ENCODE results near the gene VPS51. TPM values are rescaled to one million over a fixed set of nuclear protein-coding genes. Genes with fewer than 3 reads are reported as not detected.
A peak's percentile ranks its signal among the peaks of the same experiment; 100 is the strongest.
"Not testable (repeated sequence)": the region's sequence is repeated elsewhere in the genome, so short reads cannot be mapped to it uniquely, and the experiment has no call there.

Gene VPS51
- total RNA-seq, 2 experiments from 2014 or later, result 88.0 to 108 TPM

GRCh38 chr11:65147352-65148075, 51.5 kb downstream of the VPS51 start:
- no peaks in the 10 kb centered on the region for H3K9me3 Mint-ChIP-seq
- no peak overlapping the region for H3K27ac Mint-ChIP-seq
- DNase-seq, result no peak
- no peaks in the 10 kb centered on the region for H3K36me3 Mint-ChIP-seq
- H3K4me3 Mint-ChIP-seq, result no peak overlapping the region
- no peaks in the 10 kb centered on the region for H3K27me3 Mint-ChIP-seq
- peaks cover 5% of the 10 kb centered on the region for H3K4me1 Mint-ChIP-seq

GRCh38 chr11:65148657-65149056, 52.6 kb downstream of the VPS51 start:
- Mint-ChIP-seq H3K4me3 (no peak overlapping the region), H3K36me3 (no peaks in the 10 kb centered on the region), H3K27me3 (peaks cover 5% of the 10 kb centered on the region), H3K9me3 (no peaks in the 10 kb centered on the region), H3K27ac (no peak overlapping the region), H3K4me1 (peaks cover 5% of the 10 kb centered on the region)
- DNase-seq, result no peak

GRCh38 chr11:65150131-65150508, 54.1 kb downstream of the VPS51 start:
- not testable (repeated sequence) for H3K36me3 Mint-ChIP-seq, DNase-seq, H3K27ac Mint-ChIP-seq, H3K4me1 Mint-ChIP-seq, H3K4me3 Mint-ChIP-seq, H3K9me3 Mint-ChIP-seq, H3K27me3 Mint-ChIP-seq

GRCh38 chr11:65150509-65151299, 54.7 kb downstream of the VPS51 start:
- DNase-seq, result peak; percentile 32
- H3K27me3 Mint-ChIP-seq, result peaks cover 7% of the 10 kb centered on the region
- no peak overlapping the region for H3K27ac Mint-ChIP-seq

GRCh38 chr11:65151331-65151899, 55.4 kb downstream of the VPS51 start:
- DNase-seq, result no peak
- no peak overlapping the region for H3K4me3 Mint-ChIP-seq
- no peaks in the 10 kb centered on the region for H3K9me3 Mint-ChIP-seq
- no peaks in the 10 kb centered on the region for H3K36me3 Mint-ChIP-seq
- H3K27me3 Mint-ChIP-seq, result peaks cover 7% of the 10 kb centered on the region
- H3K27ac Mint-ChIP-seq, result peak overlapping the region; percentile 58
- peaks cover 5% of the 10 kb centered on the region for H3K4me1 Mint-ChIP-seq

More at GRCh38 chr11:65150509-65151299, 54.7 kb downstream of the VPS51 start:
- Mint-ChIP-seq H3K4me3 (no peak overlapping the region), H3K9me3 (no peaks in the 10 kb centered on the region), H3K36me3 (no peaks in the 10 kb centered on the region), H3K4me1 (peaks cover 5% of the 10 kb centered on the region)

- DNase-seq, result no peak
- Mint-ChIP-seq H3K4me1 (peaks cover 5% of the 10 kb centered on the region), H3K36me3 (no peaks in the 10 kb centered on the region), H3K27ac (peak overlapping the region; percentile 23), H3K4me3 (no peak overlapping the region), H3K9me3 (no peaks in the 10 kb centered on the region), H3K27me3 (peaks cover 7% of the 10 kb centered on the region)
Measured at GRCh38 chr11:65152122-65152521, 56.1 kb downstream of the VPS51 start.

- Mint-ChIP-seq H3K4me3 (no peak overlapping the region), H3K27me3 (peaks cover 7% of the 10 kb centered on the region), H3K4me1 (no peaks in the 10 kb centered on the region), H3K36me3 (no peaks in the 10 kb centered on the region), H3K9me3 (no peaks in the 10 kb centered on the region), H3K27ac (no peak overlapping the region)
- DNase-seq, result no peak
Measured at GRCh38 chr11:65156256-65156655, 60.2 kb downstream of the VPS51 start.

- Mint-ChIP-seq H3K4me1 (no peaks in the 10 kb centered on the region), H3K27ac (no peak overlapping the region), H3K27me3 (peaks cover 7% of the 10 kb centered on the region), H3K9me3 (no peaks in the 10 kb centered on the region), H3K36me3 (no peaks in the 10 kb centered on the region), H3K4me3 (no peak overlapping the region)
- no peak for DNase-seq
Measured at GRCh38 chr11:65156926-65157325, 60.9 kb downstream of the VPS51 start.

GRCh38 chr11:65157336-65157735, 61.3 kb downstream of the VPS51 start:
- no peak overlapping the region for H3K4me3 Mint-ChIP-seq
- H3K36me3 Mint-ChIP-seq, result no peaks in the 10 kb centered on the region
- H3K9me3 Mint-ChIP-seq, result no peaks in the 10 kb centered on the region
- H3K27ac Mint-ChIP-seq, result no peak overlapping the region
- peaks cover 7% of the 10 kb centered on the region for H3K27me3 Mint-ChIP-seq
- DNase-seq, result no peak
- no peaks in the 10 kb centered on the region for H3K4me1 Mint-ChIP-seq

- H3K4me1 Mint-ChIP-seq, result no peaks in the 10 kb centered on the region
- no peak overlapping the region for H3K4me3 Mint-ChIP-seq
- no peaks in the 10 kb centered on the region for H3K9me3 Mint-ChIP-seq
- no peak overlapping the region for H3K27ac Mint-ChIP-seq
- H3K36me3 Mint-ChIP-seq, result no peaks in the 10 kb centered on the region
- no peaks in the 10 kb centered on the region for H3K27me3 Mint-ChIP-seq
- no peak for DNase-seq
Measured at GRCh38 chr11:65159012-65159411, 63.0 kb downstream of the VPS51 start.

GRCh38 chr11:65160643-65161042, 64.6 kb downstream of the VPS51 start:
- DNase-seq, result no peak
- no peak overlapping the region for H3K4me3 Mint-ChIP-seq
- no peaks in the 10 kb centered on the region for H3K4me1 Mint-ChIP-seq
- H3K27me3 Mint-ChIP-seq, result no peaks in the 10 kb centered on the region
- H3K36me3 Mint-ChIP-seq, result no peaks in the 10 kb centered on the region
- H3K27ac Mint-ChIP-seq, result no peak overlapping the region
- H3K9me3 Mint-ChIP-seq, result no peaks in the 10 kb centered on the region

Other genes starting within 250 kb of the VPS51 start
- 100 to 1,000 TPM; 103 to 112 TPM for gene EHD1, start 217.6 kb upstream of the VPS51 start, total RNA-seq
- 10 to 100 TPM; 17.3 to 18.0 TPM for gene ATG2A, start 179.0 kb upstream of the VPS51 start, total RNA-seq
- 10 to 100 TPM; 11.3 to 11.4 TPM for gene PPP2R5B, start 171.5 kb upstream of the VPS51 start, total RNA-seq
- gene GPHA2, start 160.3 kb upstream of the VPS51 start, total RNA-seq, result not detected
- gene MAJIN, start 124.1 kb upstream of the VPS51 start, total RNA-seq, result under 1 TPM in 1 of 2 experiments, not detected in 1; 0.14 TPM
- under 1 TPM in 1 of 2 experiments, not detected in 1; 0.08 TPM for gene BATF2, start 99.2 kb upstream of the VPS51 start, total RNA-seq
- 100 to 1,000 TPM; 114 TPM for gene ARL2, start 82.1 kb upstream of the VPS51 start, total RNA-seq
- gene SNX15, start 68.8 kb upstream of the VPS51 start, total RNA-seq, result 1 to 10 TPM; 7.3 to 9.0 TPM
- 10 to 100 TPM; 16.2 to 17.3 TPM for gene SAC3D1, start 55.0 kb upstream of the VPS51 start, total RNA-seq
- 10 to 100 TPM in 1 of 2 experiments, 1 to 10 TPM in 1; 9.8 to 10.3 TPM for gene NAALADL1, start 37.7 kb upstream of the VPS51 start, total RNA-seq
- gene CDCA5, start 12.2 kb upstream of the VPS51 start, total RNA-seq, result 100 to 1,000 TPM; 130 to 134 TPM
- gene ZFPL1, start 12.0 kb upstream of the VPS51 start, total RNA-seq, result 10 to 100 TPM; 25.2 to 27.4 TPM
- 10 to 100 TPM; 12.3 to 14.7 TPM for gene TM7SF2, start 15.7 kb downstream of the VPS51 start, total RNA-seq
- gene ZNHIT2, start 21.5 kb downstream of the VPS51 start, total RNA-seq, result 10 to 100 TPM; 14.9 to 15.1 TPM
- gene FAU, start 25.9 kb downstream of the VPS51 start, total RNA-seq, result 1,000 to 10,000 TPM; 1,087 to 1,097 TPM
- 100 to 1,000 TPM in 1 of 2 experiments, 10 to 100 TPM in 1; 99.9 to 100 TPM for gene MRPL49, start 26.1 kb downstream of the VPS51 start, total RNA-seq
- 10 to 100 TPM; 27.5 to 29.3 TPM for gene SYVN1, start 38.3 kb downstream of the VPS51 start, total RNA-seq
- gene SPDYC, start 74.0 kb downstream of the VPS51 start, total RNA-seq, result not detected
- 10 to 100 TPM; 57.9 to 66.7 TPM for gene CAPN1, start 85.7 kb downstream of the VPS51 start, total RNA-seq
- gene POLA2, start 165.7 kb downstream of the VPS51 start, total RNA-seq, result 10 to 100 TPM; 73.8 to 74.5 TPM
- gene CDC42EP2, start 218.7 kb downstream of the VPS51 start, total RNA-seq, result under 1 TPM; 0.18 to 0.54 TPM
- gene DPF2, start 237.6 kb downstream of the VPS51 start, total RNA-seq, result 10 to 100 TPM; 50.5 to 54.9 TPM